SK-N-SH treated with all-trans-retinoic acid at 6 μM for 48 hours (cell line): ENCODE measurements around the gene CPZ.

Experiments
- ARNTL ChIP-seq: fragments of 450-650 bp; formaldehyde crosslinking; IDR thresholded peaks from 2 replicates; pipeline ENCODE4 v1.5.0; 2020; ENCODE audit warnings: low read depth, mild to moderate bottlenecking, moderate library complexity, borderline replicate concordance
- CSDC2 ChIP-seq: fragments of 250-450 bp; sonication (Bioruptor Pico); IDR thresholded peaks from 2 replicates; pipeline ENCODE4 v1.5.0; 2020; ENCODE audit warnings: mild to moderate bottlenecking, moderate library complexity
- OSR1 ChIP-seq: fragments of 250-450 bp; sonication (Bioruptor Pico); IDR thresholded peaks from 2 replicates; pipeline ENCODE4 v1.8.0; 2022; ENCODE audit warnings: moderate library complexity, mild to moderate bottlenecking, inconsistent platforms
- ZFP30 ChIP-seq: fragments of 450-650 bp; formaldehyde crosslinking; IDR thresholded peaks from 2 replicates; pipeline ENCODE4 v1.5.0; 2022; ENCODE audit warnings: mild to moderate bottlenecking, moderate library complexity
- ZNF70 ChIP-seq: fragments of 450-650 bp; formaldehyde crosslinking; IDR thresholded peaks from 2 replicates; pipeline ENCODE4 v1.5.0; 2020; ENCODE audit warnings: mild to moderate bottlenecking, moderate library complexity
- TF ChIP-seq, protein P1 (sequence below): fragments of 250-450 bp; sonication (Bioruptor Pico); IDR thresholded peaks from 2 replicates; pipeline ENCODE4 v1.8.0; 2021; ENCODE audit warnings: low read depth, mild to moderate bottlenecking, moderate library complexity, borderline replicate concordance
- TF ChIP-seq, protein P2 (sequence below): fragments of 250-450 bp; sonication (Bioruptor Pico); IDR thresholded peaks from 2 replicates; pipeline ENCODE4 v1.5.1; 2020; ENCODE audit warnings: low read depth, mild to moderate bottlenecking, moderate library complexity
- TF ChIP-seq, protein P3 (sequence below): fragments of 250-450 bp; sonication (Bioruptor Pico); IDR thresholded peaks from 2 replicates; pipeline ENCODE4 v1.5.1; 2021; ENCODE audit warnings: mild to moderate bottlenecking, moderate library complexity

DNA sequence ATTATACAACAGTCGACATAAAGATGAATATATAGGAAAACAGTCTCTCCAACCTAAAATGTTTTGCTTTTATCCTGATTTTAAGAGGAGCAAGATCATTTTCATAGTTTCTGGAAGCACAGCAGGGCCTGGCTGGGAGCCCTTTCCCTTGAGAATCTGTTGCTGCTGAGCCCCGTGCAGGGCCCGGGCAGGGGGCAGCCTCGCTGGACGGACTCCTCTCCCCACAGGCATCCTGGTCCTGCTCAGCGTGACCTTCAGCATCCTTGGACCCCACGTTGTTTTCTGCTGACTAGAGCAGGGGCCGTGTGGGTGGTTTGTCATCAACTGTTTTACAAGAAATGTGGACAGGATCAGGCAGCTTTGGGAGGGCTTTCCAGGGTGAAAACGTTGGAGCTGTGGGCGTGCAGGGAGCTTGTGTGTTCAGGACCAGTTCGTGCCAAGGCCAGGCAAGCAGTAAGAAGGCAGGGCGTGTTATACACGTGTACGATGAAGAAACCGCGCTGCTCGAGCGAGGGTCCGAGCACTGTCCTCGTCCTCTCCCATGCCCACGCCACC lies 25.0 kb downstream of the CPZ start:
- TF ChIP-seq CSDC2 (CRISPR knock-in tag) (no peak), ARNTL (CRISPR knock-in tag) (no peak), OSR1 (CRISPR knock-in tag) (no peak), ZFP30 (no peak), ZNF70 (CRISPR knock-in tag) (no peak)
- TF ChIP-seq, protein P1, sequence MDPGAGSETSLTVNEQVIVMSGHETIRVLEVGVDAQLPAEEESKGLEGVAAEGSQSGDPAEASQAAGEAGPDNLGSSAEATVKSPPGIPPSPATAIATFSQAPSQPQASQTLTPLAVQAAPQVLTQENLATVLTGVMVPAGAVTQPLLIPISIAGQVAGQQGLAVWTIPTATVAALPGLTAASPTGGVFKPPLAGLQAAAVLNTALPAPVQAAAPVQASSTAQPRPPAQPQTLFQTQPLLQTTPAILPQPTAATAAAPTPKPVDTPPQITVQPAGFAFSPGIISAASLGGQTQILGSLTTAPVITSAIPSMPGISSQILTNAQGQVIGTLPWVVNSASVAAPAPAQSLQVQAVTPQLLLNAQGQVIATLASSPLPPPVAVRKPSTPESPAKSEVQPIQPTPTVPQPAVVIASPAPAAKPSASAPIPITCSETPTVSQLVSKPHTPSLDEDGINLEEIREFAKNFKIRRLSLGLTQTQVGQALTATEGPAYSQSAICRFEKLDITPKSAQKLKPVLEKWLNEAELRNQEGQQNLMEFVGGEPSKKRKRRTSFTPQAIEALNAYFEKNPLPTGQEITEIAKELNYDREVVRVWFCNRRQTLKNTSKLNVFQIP (CRISPR knock-in tag): no peak
- TF ChIP-seq, protein P2, sequence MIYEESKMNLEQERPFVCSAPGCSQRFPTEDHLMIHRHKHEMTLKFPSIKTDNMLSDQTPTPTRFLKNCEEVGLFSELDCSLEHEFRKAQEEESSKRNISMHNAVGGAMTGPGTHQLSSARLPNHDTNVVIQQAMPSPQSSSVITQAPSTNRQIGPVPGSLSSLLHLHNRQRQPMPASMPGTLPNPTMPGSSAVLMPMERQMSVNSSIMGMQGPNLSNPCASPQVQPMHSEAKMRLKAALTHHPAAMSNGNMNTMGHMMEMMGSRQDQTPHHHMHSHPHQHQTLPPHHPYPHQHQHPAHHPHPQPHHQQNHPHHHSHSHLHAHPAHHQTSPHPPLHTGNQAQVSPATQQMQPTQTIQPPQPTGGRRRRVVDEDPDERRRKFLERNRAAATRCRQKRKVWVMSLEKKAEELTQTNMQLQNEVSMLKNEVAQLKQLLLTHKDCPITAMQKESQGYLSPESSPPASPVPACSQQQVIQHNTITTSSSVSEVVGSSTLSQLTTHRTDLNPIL (CRISPR knock-in tag): no peak
- TF ChIP-seq, protein P3, sequence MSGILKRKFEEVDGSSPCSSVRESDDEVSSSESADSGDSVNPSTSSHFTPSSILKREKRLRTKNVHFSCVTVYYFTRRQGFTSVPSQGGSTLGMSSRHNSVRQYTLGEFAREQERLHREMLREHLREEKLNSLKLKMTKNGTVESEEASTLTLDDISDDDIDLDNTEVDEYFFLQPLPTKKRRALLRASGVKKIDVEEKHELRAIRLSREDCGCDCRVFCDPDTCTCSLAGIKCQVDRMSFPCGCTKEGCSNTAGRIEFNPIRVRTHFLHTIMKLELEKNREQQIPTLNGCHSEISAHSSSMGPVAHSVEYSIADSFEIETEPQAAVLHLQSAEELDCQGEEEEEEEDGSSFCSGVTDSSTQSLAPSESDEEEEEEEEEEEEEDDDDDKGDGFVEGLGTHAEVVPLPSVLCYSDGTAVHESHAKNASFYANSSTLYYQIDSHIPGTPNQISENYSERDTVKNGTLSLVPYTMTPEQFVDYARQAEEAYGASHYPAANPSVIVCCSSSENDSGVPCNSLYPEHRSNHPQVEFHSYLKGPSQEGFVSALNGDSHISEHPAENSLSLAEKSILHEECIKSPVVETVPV (CRISPR knock-in tag): no peak
